Ovary (tissue), 3 donors: ENCODE measurements around the gene C2orf15.

Experiments
- POLR2A ChIP-seq: fragments of 450-650 bp; IDR thresholded peaks from one replicate; pipeline ENCODE4 v1.6.1; 2017; ENCODE audit warnings: antibody characterized with exemption, mild to moderate bottlenecking, moderate library complexity
- TF ChIP-seq, protein P1 (sequence below), 3 donors: fragments of 450-650 bp in 2 of 3; fragments of 200-600 bp in 1 of 3; IDR thresholded peaks; one replicate each; pipeline versions ENCODE4 v1.5.1 to v1.8.0; 2016 to 2022; ENCODE audit warnings: antibody characterized with exemption in 3 of 3, mild to moderate bottlenecking in 1 of 3
- donor health status: DM: no; HTN: no; CAD: no.

DNA sequence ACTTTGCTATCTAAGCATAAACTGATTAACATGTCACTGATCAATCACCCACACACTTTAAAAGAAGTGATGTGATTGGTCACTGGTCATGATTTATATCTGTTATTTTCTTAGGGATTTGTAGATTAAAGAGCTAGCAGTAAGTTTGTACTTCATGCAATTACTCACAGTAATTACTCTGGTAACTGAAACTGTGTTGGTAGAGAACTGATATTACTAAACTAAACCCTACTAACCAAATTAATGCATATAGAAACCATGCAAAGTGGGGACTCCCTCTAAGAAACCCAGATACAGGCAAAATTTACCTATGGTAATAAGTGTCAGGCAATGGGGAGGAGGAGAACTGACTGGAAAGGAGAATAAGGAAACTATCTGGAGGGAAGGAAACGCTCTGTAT, 44.8 kb upstream of the C2orf15 start:
- TF ChIP-seq, protein P1, sequence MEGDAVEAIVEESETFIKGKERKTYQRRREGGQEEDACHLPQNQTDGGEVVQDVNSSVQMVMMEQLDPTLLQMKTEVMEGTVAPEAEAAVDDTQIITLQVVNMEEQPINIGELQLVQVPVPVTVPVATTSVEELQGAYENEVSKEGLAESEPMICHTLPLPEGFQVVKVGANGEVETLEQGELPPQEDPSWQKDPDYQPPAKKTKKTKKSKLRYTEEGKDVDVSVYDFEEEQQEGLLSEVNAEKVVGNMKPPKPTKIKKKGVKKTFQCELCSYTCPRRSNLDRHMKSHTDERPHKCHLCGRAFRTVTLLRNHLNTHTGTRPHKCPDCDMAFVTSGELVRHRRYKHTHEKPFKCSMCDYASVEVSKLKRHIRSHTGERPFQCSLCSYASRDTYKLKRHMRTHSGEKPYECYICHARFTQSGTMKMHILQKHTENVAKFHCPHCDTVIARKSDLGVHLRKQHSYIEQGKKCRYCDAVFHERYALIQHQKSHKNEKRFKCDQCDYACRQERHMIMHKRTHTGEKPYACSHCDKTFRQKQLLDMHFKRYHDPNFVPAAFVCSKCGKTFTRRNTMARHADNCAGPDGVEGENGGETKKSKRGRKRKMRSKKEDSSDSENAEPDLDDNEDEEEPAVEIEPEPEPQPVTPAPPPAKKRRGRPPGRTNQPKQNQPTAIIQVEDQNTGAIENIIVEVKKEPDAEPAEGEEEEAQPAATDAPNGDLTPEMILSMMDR (IDR thresholded peaks at IDR 0.05): no peak
- TF ChIP-seq POLR2A: no peak
